ENCODE measurements around the gene BNC2. TPM values are rescaled to one million over a fixed set of nuclear protein-coding genes. Genes with fewer than 3 reads are reported as not detected.

The BNC2 gene
- total RNA-seq, 1 experiment from 2014 or later = 43.6 TPM

DNA sequence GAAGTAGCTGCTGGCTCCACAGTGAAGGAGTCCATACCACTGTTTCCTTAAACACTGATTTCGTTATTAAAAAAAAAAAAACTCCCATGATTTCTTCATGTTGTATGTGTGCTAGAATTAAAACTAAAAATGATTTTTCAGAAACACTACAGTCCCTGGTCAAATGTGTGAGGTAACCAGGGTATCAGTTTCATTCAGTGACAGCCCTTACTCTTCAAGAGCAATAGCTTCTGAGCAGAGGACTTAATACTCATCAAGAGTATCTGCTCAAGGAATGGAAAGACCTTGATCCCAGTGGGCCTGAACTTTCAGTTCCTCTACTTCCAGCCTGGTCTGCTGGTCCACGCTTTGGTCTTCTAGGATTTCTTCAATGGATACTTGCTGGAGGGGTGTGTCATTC lies 95.1 kb downstream of the BNC2 start:
- Histone ChIP-seq H3K79me2 (ENCODE audit: insufficient read depth, low read length) (no peaks in the 10 kb centered on the region), H4K8ac (replicated peaks; ENCODE audit: insufficient read length, low read depth, low read length) (no peak overlapping the region), H3K18ac (ENCODE audit: insufficient read length, low read depth, low read length) (no peak overlapping the region), H3K27ac (ENCODE audit: insufficient read length, low read depth, low read length) (no peak overlapping the region), H2BK12ac (ENCODE audit: insufficient read length, low read depth, low read length) (no peak overlapping the region), H2BK5ac (ENCODE audit: insufficient read length, low read length) (no peak overlapping the region), H3K27me3 (ENCODE audit: insufficient read depth, low read length) (no peaks in the 10 kb centered on the region), H3K79me1 (ENCODE audit: insufficient read depth, low read depth, low read length, poor library complexity, severe bottlenecking) (no peaks in the 10 kb centered on the region), H3K4me1 (ENCODE audit: insufficient read depth, low read length) (no peaks in the 10 kb centered on the region; the same call in 1 of the 2 replicates), H3K4me2 (ENCODE audit: insufficient read depth, insufficient read length, low read length) (no peak overlapping the region), H4K91ac (ENCODE audit: insufficient read length, low read depth, low read length) (no peak overlapping the region), H3K14ac (ENCODE audit: insufficient read depth, low read length) (no peak overlapping the region), H3K4ac (ENCODE audit: low read depth, low read length) (no peak overlapping the region), H2BK15ac (ENCODE audit: low read depth, low read length) (no peak overlapping the region), H3K9ac (ENCODE audit: extremely low read depth, insufficient read length, low read length) (no peak overlapping the region), H4K20me1 (ENCODE audit: control insufficient read depth, insufficient read depth, insufficient read length) (no peaks in the 10 kb centered on the region), H2AK5ac (ENCODE audit: insufficient read length, low read length) (no peak overlapping the region), H3K23me2 (ENCODE audit: insufficient read length, low read depth, low read length, poor library complexity, severe bottlenecking) (no peaks in the 10 kb centered on the region), H3K56ac (ENCODE audit: insufficient read length, low read depth, low read length) (no peak overlapping the region), H2AFZ (ENCODE audit: low read length) (no peak overlapping the region), H4K5ac (ENCODE audit: insufficient read length, low read depth, low read length) (no peak overlapping the region), H3K23ac (ENCODE audit: insufficient read length, low read depth, low read length) (no peak overlapping the region), H2BK120ac (ENCODE audit: low read depth, low read length, poor library complexity, severe bottlenecking) (no peak overlapping the region), H2BK20ac (ENCODE audit: low read depth, low read length, poor library complexity, severe bottlenecking) (no peak overlapping the region), H3T11ph (ENCODE audit: low read length) (no peak overlapping the region), H3K9me3 (ENCODE audit: control insufficient read depth, low read depth, low read length) (no peaks in the 10 kb centered on the region)
- no peak overlapping the region; a peak in 1 of 7 replicates for H3K27ac Mint-ChIP-seq
- DNase-seq = no peak
- no CpG with 5 or more reads among the region's 2 CpGs for WGBS (ENCODE audit: extremely low coverage, insufficient read length, low lambda C conversion rate)
- peaks cover 34 to 42% of the 10 kb centered on the region in 2 experiments for H3K4me1 Mint-ChIP-seq
- TF ChIP-seq, protein P1, sequence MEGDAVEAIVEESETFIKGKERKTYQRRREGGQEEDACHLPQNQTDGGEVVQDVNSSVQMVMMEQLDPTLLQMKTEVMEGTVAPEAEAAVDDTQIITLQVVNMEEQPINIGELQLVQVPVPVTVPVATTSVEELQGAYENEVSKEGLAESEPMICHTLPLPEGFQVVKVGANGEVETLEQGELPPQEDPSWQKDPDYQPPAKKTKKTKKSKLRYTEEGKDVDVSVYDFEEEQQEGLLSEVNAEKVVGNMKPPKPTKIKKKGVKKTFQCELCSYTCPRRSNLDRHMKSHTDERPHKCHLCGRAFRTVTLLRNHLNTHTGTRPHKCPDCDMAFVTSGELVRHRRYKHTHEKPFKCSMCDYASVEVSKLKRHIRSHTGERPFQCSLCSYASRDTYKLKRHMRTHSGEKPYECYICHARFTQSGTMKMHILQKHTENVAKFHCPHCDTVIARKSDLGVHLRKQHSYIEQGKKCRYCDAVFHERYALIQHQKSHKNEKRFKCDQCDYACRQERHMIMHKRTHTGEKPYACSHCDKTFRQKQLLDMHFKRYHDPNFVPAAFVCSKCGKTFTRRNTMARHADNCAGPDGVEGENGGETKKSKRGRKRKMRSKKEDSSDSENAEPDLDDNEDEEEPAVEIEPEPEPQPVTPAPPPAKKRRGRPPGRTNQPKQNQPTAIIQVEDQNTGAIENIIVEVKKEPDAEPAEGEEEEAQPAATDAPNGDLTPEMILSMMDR (conservative IDR thresholded peaks at IDR 0.05) = no peak
- no peak overlapping the region for H3K4me3 Mint-ChIP-seq
- H3K27me3 Mint-ChIP-seq (ENCODE audit: low read depth) = no peaks in the 10 kb centered on the region
- peaks cover 8 to 28% (median 16%) of the 10 kb centered on the region in 3 experiments for H3K36me3 Mint-ChIP-seq (ENCODE audit: insufficient read depth in 1 of 3, low read depth in 3 of 3)
- no peaks in the 10 kb centered on the region; a peak in 1 of 5 replicates for H3K9me3 Mint-ChIP-seq

Data from H9 (cell line).